Hepatocyte (in vitro differentiated cells): ENCODE data around the gene ZNF536. TPM values are rescaled to one million over a fixed set of nuclear protein-coding genes. Genes with fewer than 3 reads are reported as not detected.

Experiments used
- DNase-seq: peaks from one replicate; pipeline ENCODE4 v3.0.0-alpha.2; 2016; ENCODE audit warnings: low spot score
- H2AFZ ChIP-seq: fragments of 200-600 bp; sonication (generic); 2 replicates; pipeline ENCODE4 v1.6.0; 2016; ENCODE audit warnings: antibody characterized with exemption, mild to moderate bottlenecking
- H3K27ac ChIP-seq: fragments of 200-600 bp; sonication (generic); 2 replicates; pipeline ENCODE4 v1.5.1; 2016; ENCODE audit warnings: mild to moderate bottlenecking
- H3K27me3 ChIP-seq: fragments of 200-600 bp; sonication (generic); 2 replicates; pipeline ENCODE4 v1.6.1; 2016
- H3K36me3 ChIP-seq: fragments of 200-600 bp; sonication (generic); replicated peaks from 2 replicates; pipeline ENCODE4 v1.5.1; 2016; ENCODE audit warnings: low read depth; ENCODE audit not compliant: insufficient read depth
- H3K4me1 ChIP-seq: fragments of 200-600 bp; sonication (generic); 2 replicates; pipeline ENCODE4 v1.5.1; 2016; ENCODE audit warnings: mild to moderate bottlenecking, moderate library complexity; ENCODE audit not compliant: insufficient read depth
- H3K4me2 ChIP-seq: fragments of 200-600 bp; sonication (generic); 2 replicates; pipeline ENCODE4 v1.6.0; 2016
- H3K4me3 ChIP-seq: fragments of 200-600 bp; sonication (generic); 2 replicates; pipeline ENCODE4 v1.5.1; 2016; ENCODE audit warnings: mild to moderate bottlenecking
- H3K79me2 ChIP-seq: fragments of 200-600 bp; sonication (generic); 2 replicates; pipeline ENCODE4 v1.6.0; 2017; ENCODE audit warnings: mild to moderate bottlenecking
- H3K9me2 ChIP-seq: fragments of 200-600 bp; sonication (generic); replicated peaks from 2 replicates; pipeline ENCODE4 v1.6.0; 2017; ENCODE audit warnings: mild to moderate bottlenecking; ENCODE audit not compliant: insufficient read depth
- H3K9me3 ChIP-seq: fragments of 200-600 bp; sonication (generic); 2 replicates; pipeline ENCODE4 v1.5.1; 2016; ENCODE audit warnings: low read depth, mild to moderate bottlenecking
- H4K20me1 ChIP-seq: fragments of 200-600 bp; sonication (generic); 2 replicates; pipeline ENCODE4 v1.6.0; 2016; ENCODE audit warnings: mild to moderate bottlenecking; ENCODE audit not compliant: insufficient read depth, poor library complexity, severe bottlenecking
- CTCF ChIP-seq: fragments of 200-600 bp; sonication (generic); IDR thresholded peaks from 2 replicates; pipeline ENCODE4 v1.5.1; 2016; ENCODE audit warnings: antibody characterized with exemption, mild to moderate bottlenecking; ENCODE audit not compliant: poor library complexity
- EZH2 ChIP-seq: fragments of 200-600 bp; sonication (generic); IDR thresholded peaks from 2 replicates; pipeline ENCODE4 v1.6.1; 2016; ENCODE audit warnings: antibody characterized with exemption, mild to moderate bottlenecking, borderline replicate concordance
- EZH2phosphoT487 ChIP-seq: fragments of 200-600 bp; sonication (generic); IDR thresholded peaks from one replicate; pipeline ENCODE4 v1.6.1; 2018; ENCODE audit warnings: antibody characterized with exemption, mild to moderate bottlenecking, low read depth, moderate library complexity; ENCODE audit not compliant: unreplicated experiment, severe bottlenecking
- WGBS: methylation state at CpG from one replicate; pipeline ENCODE4 v1.1.6; 2016; ENCODE audit warnings: low lambda C conversion rate; ENCODE audit errors: missing lambda C conversion rate; 5-methylcytosine and 5-hydroxymethylcytosine counted together
- polyA plus RNA-seq: library from polyadenylated mRNA; unstranded; fragments of >200 nt; fragmentation: Nextera tagmentation; extraction: Ambion mirVana; gene quantifications from 2 replicates; pipeline ENCODE4 v1.2.1, GENCODE V29; 2016
- total RNA-seq: library from RNA; depleted of rRNA; stranded (reverse); fragments of >200 nt; gene quantifications from 2 replicates; pipeline ENCODE4 v1.2.3, GENCODE V29; 2014

Gene ZNF536
- total and polyA plus RNA-seq, 2 experiments from 2014 or later = 4.1 to 7.5 TPM

- no peak overlapping the region for H3K4me2 ChIP-seq
- no peak for TF ChIP-seq CTCF
- TF ChIP-seq EZH2 = no peak
- TF ChIP-seq EZH2phosphoT487 = no peak
- DNase-seq = no peak
- no peaks in the 10 kb centered on the region for H4K20me1 ChIP-seq
- H3K4me3 ChIP-seq = no peak overlapping the region
- H2AFZ ChIP-seq = no peak overlapping the region
- H3K79me2 ChIP-seq = no peaks in the 10 kb centered on the region
- H3K36me3 ChIP-seq = no peaks in the 10 kb centered on the region
- H3K4me1 ChIP-seq = no peaks in the 10 kb centered on the region
- WGBS = 90% methylated on average over 6 of the region's 6 CpGs
- no peaks in the 10 kb centered on the region for H3K9me3 ChIP-seq
- H3K9me2 ChIP-seq = no peaks in the 10 kb centered on the region
- H3K27ac ChIP-seq = no peak overlapping the region
- H3K27me3 ChIP-seq = peaks cover 85% of the 10 kb centered on the region
Measured at GRCh38 chr19:30371161-30371836, 885 bp upstream of the ZNF536 start.

GRCh38 chr19:30373593-30373992, 1.4 kb downstream of the ZNF536 start:
- H3K9me2 ChIP-seq = no peaks in the 10 kb centered on the region
- H2AFZ ChIP-seq = no peak overlapping the region
- H3K27me3 ChIP-seq = peaks cover 84% of the 10 kb centered on the region
- H3K79me2 ChIP-seq = no peaks in the 10 kb centered on the region
- no peak overlapping the region for H3K4me3 ChIP-seq
- no peaks in the 10 kb centered on the region for H4K20me1 ChIP-seq
- H3K4me1 ChIP-seq = no peaks in the 10 kb centered on the region
- H3K9me3 ChIP-seq = no peaks in the 10 kb centered on the region
- TF ChIP-seq CTCF (no peak), EZH2 (peak; percentile 42), EZH2phosphoT487 (no peak)
- no peaks in the 10 kb centered on the region for H3K36me3 ChIP-seq
- no peak overlapping the region for H3K4me2 ChIP-seq
- H3K27ac ChIP-seq = no peak overlapping the region
- DNase-seq = no peak
- WGBS = 23% methylated on average over 14 of the region's 17 CpGs

GRCh38 chr19:30374539-30374864, 2.3 kb downstream of the ZNF536 start:
- Histone ChIP-seq H3K27ac (no peak overlapping the region), H3K27me3 (peaks cover 75% of the 10 kb centered on the region), H4K20me1 (no peaks in the 10 kb centered on the region), H3K36me3 (no peaks in the 10 kb centered on the region), H3K79me2 (no peaks in the 10 kb centered on the region), H3K4me3 (peak overlapping the region; percentile 39), H3K4me1 (no peaks in the 10 kb centered on the region), H2AFZ (peak overlapping the region; percentile 35), H3K9me2 (no peaks in the 10 kb centered on the region), H3K4me2 (peak overlapping the region; percentile 75), H3K9me3 (no peaks in the 10 kb centered on the region)
- no peak for TF ChIP-seq CTCF
- peak; percentile 49 for TF ChIP-seq EZH2phosphoT487
- TF ChIP-seq EZH2 = no peak
- DNase-seq = no peak
- 9% methylated on average over 21 of the region's 21 CpGs for WGBS
